A673 (cell line): ENCODE measurements around the gene ANKRD40CL.

ENCODE experiments used
- EZH2 ChIP-seq: fragments of 200-600 bp; sonication (generic); IDR thresholded peaks from 2 replicates; pipeline ENCODE4 v1.6.1; 2017; ENCODE audit warnings: borderline replicate concordance, low read depth, mild to moderate bottlenecking, mixed read lengths, antibody characterized with exemption, low read length; ENCODE audit not compliant: poor library complexity, severe bottlenecking
- TF ChIP-seq, protein P1 (sequence below): fragments of 300-800, 200-600 bp; sonication (generic); conservative IDR thresholded peaks from 2 replicates; pipeline ENCODE4 v1.5.1; 2017; ENCODE audit warnings: low read depth, mild to moderate bottlenecking, antibody characterized with exemption, low read length, moderate library complexity, mixed read lengths

DNA sequence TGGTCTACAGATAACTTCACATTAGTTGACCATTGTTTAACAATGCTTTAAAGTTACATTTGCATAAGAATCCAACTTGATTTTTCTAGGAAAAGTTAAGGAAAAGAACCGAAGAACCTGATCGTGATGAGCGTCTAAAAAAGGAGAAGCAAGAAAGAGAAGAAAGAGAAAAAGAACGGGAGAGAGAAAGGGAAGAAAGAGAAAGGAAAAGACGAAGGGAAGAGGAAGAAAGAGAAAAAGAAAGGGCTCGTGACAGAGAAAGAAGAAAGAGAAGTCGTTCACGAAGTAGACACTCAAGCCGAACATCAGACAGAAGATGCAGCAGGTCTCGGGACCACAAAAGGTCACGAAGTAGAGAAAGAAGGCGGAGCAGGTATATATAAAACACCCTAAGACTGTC, 21.7 kb downstream of the ANKRD40CL start:
- TF ChIP-seq EZH2, result no peak
- TF ChIP-seq, protein P1, sequence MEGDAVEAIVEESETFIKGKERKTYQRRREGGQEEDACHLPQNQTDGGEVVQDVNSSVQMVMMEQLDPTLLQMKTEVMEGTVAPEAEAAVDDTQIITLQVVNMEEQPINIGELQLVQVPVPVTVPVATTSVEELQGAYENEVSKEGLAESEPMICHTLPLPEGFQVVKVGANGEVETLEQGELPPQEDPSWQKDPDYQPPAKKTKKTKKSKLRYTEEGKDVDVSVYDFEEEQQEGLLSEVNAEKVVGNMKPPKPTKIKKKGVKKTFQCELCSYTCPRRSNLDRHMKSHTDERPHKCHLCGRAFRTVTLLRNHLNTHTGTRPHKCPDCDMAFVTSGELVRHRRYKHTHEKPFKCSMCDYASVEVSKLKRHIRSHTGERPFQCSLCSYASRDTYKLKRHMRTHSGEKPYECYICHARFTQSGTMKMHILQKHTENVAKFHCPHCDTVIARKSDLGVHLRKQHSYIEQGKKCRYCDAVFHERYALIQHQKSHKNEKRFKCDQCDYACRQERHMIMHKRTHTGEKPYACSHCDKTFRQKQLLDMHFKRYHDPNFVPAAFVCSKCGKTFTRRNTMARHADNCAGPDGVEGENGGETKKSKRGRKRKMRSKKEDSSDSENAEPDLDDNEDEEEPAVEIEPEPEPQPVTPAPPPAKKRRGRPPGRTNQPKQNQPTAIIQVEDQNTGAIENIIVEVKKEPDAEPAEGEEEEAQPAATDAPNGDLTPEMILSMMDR, result no peak
